Stimulated activated effector memory CD8-positive, alpha-beta T cell treated with anti-CD3 and anti-CD28 coated beads, Interleukin-12 subunit alpha, Interleukin-12 subunit beta, amount 100 ng/mL, for 72 hours (primary cell): ENCODE measurements around the gene AKIRIN1.
"Not testable (repeated sequence)": the region's sequence is repeated elsewhere in the genome, so short reads cannot be mapped to it uniquely, and the experiment has no call there.

ENCODE experiments used
- ATAC-seq: fragments of 150-1000 bp; cut with Tn5 transposase; 2 replicates; pipeline ENCODE4 v1.10.0; 2021
- DNase-seq, 2 donors: peaks; one replicate each; pipeline ENCODE4 v3.0.0; 2021 to 2022; ENCODE audit warnings: low spot score in 2 of 2
- H3K27ac Mint-ChIP-seq: one replicate; pipeline ENCODE4 v1.8.0; 2022; ENCODE audit warnings: mild to moderate bottlenecking, mixed read lengths
- H3K36me3 Mint-ChIP-seq: one replicate; pipeline ENCODE4 v1.8.0; 2022; ENCODE audit warnings: mild to moderate bottlenecking, mixed read lengths
- H3K4me1 Mint-ChIP-seq: one replicate; pipeline ENCODE4 v1.8.0; 2022; ENCODE audit warnings: mixed read lengths
- H3K4me3 Mint-ChIP-seq: one replicate; pipeline ENCODE4 v1.8.0; 2022; ENCODE audit warnings: mild to moderate bottlenecking, mixed read lengths
- H3K9me3 Mint-ChIP-seq: one replicate; pipeline ENCODE4 v1.8.0; 2022; ENCODE audit warnings: mixed read lengths

The AKIRIN1 gene

GRCh38 chr1:39016604-39017171 is 25.6 kb downstream of the AKIRIN1 start:
- no peak overlapping the region for H3K27ac Mint-ChIP-seq
- no peaks in the 10 kb centered on the region for H3K4me1 Mint-ChIP-seq
- H3K4me3 Mint-ChIP-seq: no peak overlapping the region
- H3K36me3 Mint-ChIP-seq: peaks cover 23% of the 10 kb centered on the region
- H3K9me3 Mint-ChIP-seq: no peaks in the 10 kb centered on the region
- DNase-seq (no peak), ATAC-seq (no peak)

DNA sequence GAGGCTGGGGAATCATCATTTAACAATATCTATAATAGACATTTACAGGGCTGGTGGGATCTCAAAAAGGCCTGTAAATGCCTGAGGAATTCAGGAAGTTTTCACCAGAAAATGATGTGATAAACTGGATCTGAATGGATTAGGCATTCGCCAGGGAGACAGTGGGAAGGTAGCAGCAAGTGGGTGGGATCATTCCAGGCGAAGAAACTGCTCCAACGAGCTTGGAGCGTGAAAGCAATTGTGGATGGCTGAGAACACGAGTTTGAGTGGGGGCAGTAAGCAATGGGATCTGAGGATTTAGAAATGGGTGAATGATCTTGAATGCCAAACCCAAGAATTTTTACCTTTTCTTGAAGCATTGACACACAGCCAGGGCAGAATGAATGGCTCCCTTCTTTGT is 26.2 kb downstream of the AKIRIN1 start:
- Mint-ChIP-seq H3K36me3 (peaks cover 17% of the 10 kb centered on the region), H3K9me3 (no peaks in the 10 kb centered on the region), H3K27ac (no peak overlapping the region), H3K4me3 (no peak overlapping the region), H3K4me1 (no peaks in the 10 kb centered on the region)
- DNase-seq (no peak), ATAC-seq (no peak)

GRCh38 chr1:39020494-39020893 is 29.4 kb downstream of the AKIRIN1 start:
- not testable (repeated sequence) for H3K9me3 Mint-ChIP-seq, H3K4me3 Mint-ChIP-seq

DNA sequence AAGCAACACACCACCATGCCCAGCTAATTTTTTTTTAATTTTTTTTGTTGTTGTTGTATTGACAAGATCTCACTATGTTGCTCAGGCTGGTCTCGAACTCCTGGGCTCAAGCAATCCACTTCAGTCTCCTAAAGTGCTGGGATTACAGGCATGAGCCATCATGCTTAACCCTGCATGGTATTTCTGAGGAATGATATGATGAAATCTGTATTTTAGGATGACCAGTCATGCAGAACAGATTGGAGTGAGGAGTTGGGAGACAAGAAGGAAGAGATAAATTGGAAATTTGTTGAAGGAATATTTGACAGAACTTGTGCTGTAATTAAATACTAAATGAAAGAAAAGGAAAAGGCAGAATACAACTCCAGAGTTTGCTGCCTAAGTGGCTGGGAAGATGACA is 30.4 kb downstream of the AKIRIN1 start:
- Mint-ChIP-seq H3K4me1 (peaks cover 8% of the 10 kb centered on the region), H3K27ac (no peak overlapping the region), H3K9me3 (no peaks in the 10 kb centered on the region), H3K36me3 (peaks cover 9% of the 10 kb centered on the region), H3K4me3 (no peak overlapping the region)
- no peak for ATAC-seq
- no peak for DNase-seq

More at GRCh38 chr1:39020494-39020893, 29.4 kb downstream of the AKIRIN1 start:
- DNase-seq, H3K27ac Mint-ChIP-seq, H3K36me3 Mint-ChIP-seq, ATAC-seq, H3K4me1 Mint-ChIP-seq: not testable (repeated sequence)

DNA sequence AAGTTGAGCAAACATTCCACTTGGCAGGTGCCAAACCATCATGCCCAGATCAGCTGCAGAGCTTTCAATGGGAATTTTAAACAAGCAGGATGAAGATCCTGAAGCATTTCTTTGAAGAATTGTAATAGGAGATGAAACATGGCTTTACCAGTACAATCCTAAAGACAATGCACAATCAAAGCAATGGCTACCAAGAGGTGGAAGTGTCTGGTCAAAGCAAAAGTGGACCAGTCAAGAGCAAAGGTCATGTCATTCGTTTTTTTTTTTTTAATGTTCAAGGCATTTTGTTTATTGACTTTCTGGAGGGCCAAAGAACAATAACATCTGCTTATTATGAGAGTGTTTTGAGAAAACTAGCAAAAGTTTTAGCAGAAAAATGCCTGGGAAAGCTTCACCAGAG is 32.1 kb downstream of the AKIRIN1 start:
- Mint-ChIP-seq H3K9me3 (no peaks in the 10 kb centered on the region), H3K4me1 (peaks cover 8% of the 10 kb centered on the region), H3K27ac (no peak overlapping the region), H3K36me3 (peaks cover 26% of the 10 kb centered on the region), H3K4me3 (no peak overlapping the region)
- ATAC-seq: no peak
- DNase-seq: no peak

- Mint-ChIP-seq H3K4me1 (peaks cover 14% of the 10 kb centered on the region), H3K27ac (peak within 1 kb of the TSS; percentile 94), H3K4me3 (peak within 1 kb of the TSS; percentile 88), H3K9me3 (no peaks in the 10 kb centered on the region), H3K36me3 (peaks cover 57% of the 10 kb centered on the region)
- DNase-seq (peak; percentile 58 to 88), ATAC-seq (peak; percentile 95)
Measured at GRCh38 chr1:39026051-39026865, 35.2 kb downstream of the AKIRIN1 start, which contains the start of gene NDUFS5. Gene NDUFS5 (plus strand): TSS chr1:39026350. CDS start chr1:39028725, 2,375 bp downstream.

- Mint-ChIP-seq H3K27ac (peak overlapping the region; percentile 94), H3K4me3 (peak overlapping the region; percentile 88), H3K36me3 (peaks cover 65% of the 10 kb centered on the region), H3K9me3 (no peaks in the 10 kb centered on the region), H3K4me1 (peaks cover 21% of the 10 kb centered on the region)
- ATAC-seq: no peak
- DNase-seq: no peak
Measured at GRCh38 chr1:39026866-39027507, 35.9 kb downstream of the AKIRIN1 start.

- Mint-ChIP-seq H3K9me3 (no peaks in the 10 kb centered on the region), H3K4me3 (peak overlapping the region; percentile 20), H3K4me1 (peaks cover 27% of the 10 kb centered on the region), H3K27ac (peak overlapping the region; percentile 43), H3K36me3 (peaks cover 100% of the 10 kb centered on the region)
- ATAC-seq: no peak
- no peak for DNase-seq
Measured at GRCh38 chr1:39034114-39034654, 43.1 kb downstream of the AKIRIN1 start.

GRCh38 chr1:39036678-39037077 is 45.6 kb downstream of the AKIRIN1 start:
- H3K4me3 Mint-ChIP-seq: no peak overlapping the region
- H3K4me1 Mint-ChIP-seq: peaks cover 22% of the 10 kb centered on the region
- ATAC-seq (no peak), DNase-seq (no peak)
- no peaks in the 10 kb centered on the region for H3K9me3 Mint-ChIP-seq
- H3K36me3 Mint-ChIP-seq: peaks cover 95% of the 10 kb centered on the region
- H3K27ac Mint-ChIP-seq: no peak overlapping the region

DNA sequence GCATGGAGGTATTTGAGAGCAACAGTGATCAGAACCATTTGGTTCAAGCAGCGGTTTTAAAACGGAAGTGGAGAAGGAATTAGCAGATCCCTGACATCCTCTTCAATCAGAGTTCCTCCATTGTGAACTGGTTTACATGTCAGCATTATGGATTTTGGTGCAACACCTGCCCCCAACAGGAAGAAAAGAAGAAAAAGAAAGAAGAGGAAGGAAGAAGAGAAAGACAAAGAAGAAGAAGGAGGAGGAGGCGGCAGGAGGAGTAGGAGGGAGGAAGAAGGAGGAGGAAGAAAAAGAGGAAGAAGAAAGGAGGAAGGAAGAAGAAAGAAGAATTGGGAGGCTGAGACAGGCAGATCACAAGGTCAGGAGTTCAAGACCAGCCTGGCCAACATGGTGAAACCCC is 52.4 kb downstream of the AKIRIN1 start:
- no peak for DNase-seq
- no peak for ATAC-seq
- Mint-ChIP-seq H3K9me3 (no peaks in the 10 kb centered on the region), H3K36me3 (peaks cover 45% of the 10 kb centered on the region), H3K4me1 (peaks cover 11% of the 10 kb centered on the region), H3K4me3 (no peak overlapping the region), H3K27ac (peak overlapping the region; percentile 44)

DNA sequence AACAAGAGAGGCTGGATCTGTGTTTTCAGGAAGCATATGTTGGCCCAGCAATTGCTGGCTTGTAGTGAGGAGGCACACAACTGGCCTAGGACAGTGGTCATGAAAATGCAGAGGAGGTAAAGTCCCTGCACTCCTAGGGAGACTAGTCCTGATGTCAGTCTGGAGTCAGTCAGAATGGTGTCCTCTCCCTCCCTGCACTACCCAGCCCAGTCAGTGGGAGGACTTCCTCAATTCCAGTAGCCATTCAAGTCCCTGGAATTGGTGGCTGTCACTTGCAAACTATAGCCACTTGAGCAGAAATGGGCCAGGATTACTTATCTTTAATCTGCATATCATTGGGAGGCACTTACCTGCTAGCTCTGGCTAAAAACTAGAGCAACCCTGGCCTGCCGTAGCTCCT is 53.7 kb downstream of the AKIRIN1 start:
- H3K4me1 Mint-ChIP-seq: peaks cover 6% of the 10 kb centered on the region
- H3K9me3 Mint-ChIP-seq: no peaks in the 10 kb centered on the region
- no peak overlapping the region for H3K4me3 Mint-ChIP-seq
- no peak for DNase-seq
- peaks cover 41% of the 10 kb centered on the region for H3K36me3 Mint-ChIP-seq
- H3K27ac Mint-ChIP-seq: no peak overlapping the region
- no peak for ATAC-seq

DNA sequence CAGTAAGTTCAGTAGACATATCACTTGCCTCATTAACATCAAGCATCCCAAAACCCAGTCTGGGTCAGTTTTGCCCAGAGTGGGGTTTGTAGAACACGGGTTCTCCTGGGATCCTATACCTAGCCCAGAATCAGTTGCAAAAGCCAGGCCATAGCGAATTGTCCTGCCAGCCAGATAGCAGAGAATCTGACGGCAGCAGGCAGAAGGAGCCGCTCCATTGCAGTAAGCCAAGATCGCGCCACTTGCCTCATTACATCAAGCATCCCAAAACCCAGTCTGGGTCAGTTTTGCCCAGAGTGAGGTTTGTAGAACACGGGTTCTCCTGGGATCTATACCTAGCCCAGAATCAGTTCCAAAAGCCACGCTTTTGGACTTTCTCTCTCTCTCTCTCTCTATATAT is 54.2 kb downstream of the AKIRIN1 start:
- peaks cover 6% of the 10 kb centered on the region for H3K4me1 Mint-ChIP-seq
- H3K36me3 Mint-ChIP-seq: peaks cover 40% of the 10 kb centered on the region
- H3K9me3 Mint-ChIP-seq: no peaks in the 10 kb centered on the region
- H3K27ac Mint-ChIP-seq: no peak overlapping the region
- ATAC-seq (no peak), DNase-seq (no peak)
- no peak overlapping the region for H3K4me3 Mint-ChIP-seq

GRCh38 chr1:39046613-39047210 is 55.6 kb downstream of the AKIRIN1 start:
- ATAC-seq (no peak), DNase-seq (no peak)
- H3K27ac Mint-ChIP-seq: no peak overlapping the region
- no peak overlapping the region for H3K4me3 Mint-ChIP-seq
- H3K9me3 Mint-ChIP-seq: no peaks in the 10 kb centered on the region
- H3K4me1 Mint-ChIP-seq: peaks cover 6% of the 10 kb centered on the region
- peaks cover 31% of the 10 kb centered on the region for H3K36me3 Mint-ChIP-seq

GRCh38 chr1:39047374-39048229 is 56.5 kb downstream of the AKIRIN1 start:
- ATAC-seq: peak; percentile 70
- Mint-ChIP-seq H3K4me3 (no peak overlapping the region), H3K9me3 (no peaks in the 10 kb centered on the region), H3K36me3 (peaks cover 22% of the 10 kb centered on the region), H3K27ac (no peak overlapping the region), H3K4me1 (peaks cover 6% of the 10 kb centered on the region)
- no peak for DNase-seq
